Upper lobe of right lung (tissue), 1 donor: ENCODE results near the gene HBG1. TPM values are rescaled to one million over a fixed set of nuclear protein-coding genes. Genes with fewer than 3 reads are reported as not detected.

Source experiments
- ATAC-seq: fragments of 200-7000 bp; cut with Tn5 transposase; one replicate; pipeline ENCODE4 v1.9.1; 2020; ENCODE audit warnings: mild to moderate bottlenecking, moderate library complexity
- DNase-seq: peaks from one replicate; pipeline ENCODE4 v3.0.0-alpha.2; 2020
- H3K27ac ChIP-seq: fragments of 200-600 bp; one replicate; pipeline ENCODE4 v1.8.0; 2022
- H3K27me3 ChIP-seq: fragments of 200-600 bp; one replicate; pipeline ENCODE4 v1.8.0; 2022; ENCODE audit warnings: mild to moderate bottlenecking
- H3K36me3 ChIP-seq: fragments of 200-600 bp; one replicate; pipeline ENCODE4 v1.8.0; 2022
- H3K4me1 ChIP-seq: fragments of 200-600 bp; one replicate; pipeline ENCODE4 v1.8.0; 2022
- H3K4me3 ChIP-seq: fragments of 200-600 bp; one replicate; pipeline ENCODE4 v1.8.0; 2022; ENCODE audit warnings: mild to moderate bottlenecking
- H3K9me3 ChIP-seq: fragments of 200-600 bp; one replicate; pipeline ENCODE4 v1.8.0; 2022
- intact Hi-C: fragments of 100-400 bp; cut with DNase I; formaldehyde crosslinking; loops from one replicate; pipeline ENCODE4 v1.11.0; 2022
- total RNA-seq: library from RNA; stranded (reverse); fragmentation: NEBNext Ultra II Directional; extraction: Animal tissue kit (Norgen Biotek cat#: 25700); gene quantifications from one replicate; pipeline ENCODE4 v1.2.1, GENCODE V29; 2021
- TF ChIP-seq, protein P1 (sequence below): fragments of 200-600 bp; IDR thresholded peaks from one replicate; pipeline ENCODE4 v1.8.0; 2022; ENCODE audit warnings: antibody characterized with exemption
- donor health status: DM: no; HTN: yes; CAD: no; lungs with severe emphysema.

The HBG1 gene
- total RNA-seq, 1 donor from 2014 or later: not detected

GRCh38 chr11:5246772-5247471 is 2.7 kb downstream of the HBG1 start:
- no peak for DNase-seq
- H3K4me3 ChIP-seq: no peak overlapping the region
- no peak for ATAC-seq
- H3K27ac ChIP-seq: no peak overlapping the region
- TF ChIP-seq, protein P1, sequence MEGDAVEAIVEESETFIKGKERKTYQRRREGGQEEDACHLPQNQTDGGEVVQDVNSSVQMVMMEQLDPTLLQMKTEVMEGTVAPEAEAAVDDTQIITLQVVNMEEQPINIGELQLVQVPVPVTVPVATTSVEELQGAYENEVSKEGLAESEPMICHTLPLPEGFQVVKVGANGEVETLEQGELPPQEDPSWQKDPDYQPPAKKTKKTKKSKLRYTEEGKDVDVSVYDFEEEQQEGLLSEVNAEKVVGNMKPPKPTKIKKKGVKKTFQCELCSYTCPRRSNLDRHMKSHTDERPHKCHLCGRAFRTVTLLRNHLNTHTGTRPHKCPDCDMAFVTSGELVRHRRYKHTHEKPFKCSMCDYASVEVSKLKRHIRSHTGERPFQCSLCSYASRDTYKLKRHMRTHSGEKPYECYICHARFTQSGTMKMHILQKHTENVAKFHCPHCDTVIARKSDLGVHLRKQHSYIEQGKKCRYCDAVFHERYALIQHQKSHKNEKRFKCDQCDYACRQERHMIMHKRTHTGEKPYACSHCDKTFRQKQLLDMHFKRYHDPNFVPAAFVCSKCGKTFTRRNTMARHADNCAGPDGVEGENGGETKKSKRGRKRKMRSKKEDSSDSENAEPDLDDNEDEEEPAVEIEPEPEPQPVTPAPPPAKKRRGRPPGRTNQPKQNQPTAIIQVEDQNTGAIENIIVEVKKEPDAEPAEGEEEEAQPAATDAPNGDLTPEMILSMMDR: no peak
- H3K36me3 ChIP-seq: no peaks in the 10 kb centered on the region
- no peaks in the 10 kb centered on the region for H3K27me3 ChIP-seq
- intact Hi-C loops: no loop called here
- H3K9me3 ChIP-seq: no peaks in the 10 kb centered on the region
- no peaks in the 10 kb centered on the region for H3K4me1 ChIP-seq

DNA sequence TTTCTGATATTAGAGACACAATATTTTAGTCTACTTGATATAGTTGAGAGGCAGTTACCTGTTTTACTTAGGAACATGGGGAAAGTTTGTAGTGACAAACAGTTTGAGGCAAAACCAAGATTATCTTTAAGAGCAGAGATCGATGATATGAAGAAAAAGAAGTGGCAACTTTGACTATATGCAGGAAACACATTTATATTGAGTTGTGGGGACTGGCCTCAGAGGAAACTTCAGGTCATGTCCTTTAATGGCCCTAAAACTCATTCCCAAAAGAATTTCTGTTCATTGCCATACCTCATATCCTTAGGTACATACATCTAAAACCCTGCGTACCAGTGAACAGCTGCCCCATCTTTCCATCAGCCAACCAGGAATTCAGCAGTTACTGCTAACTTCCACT is 4.5 kb downstream of the HBG1 start:
- ATAC-seq (no peak), DNase-seq (no peak)
- intact Hi-C loops: no loop called here
- H3K36me3 ChIP-seq: no peaks in the 10 kb centered on the region
- no peak overlapping the region for H3K4me3 ChIP-seq
- no peaks in the 10 kb centered on the region for H3K27me3 ChIP-seq
- TF ChIP-seq, protein P1: no peak
- no peaks in the 10 kb centered on the region for H3K4me1 ChIP-seq
- no peaks in the 10 kb centered on the region for H3K9me3 ChIP-seq
- no peak overlapping the region for H3K27ac ChIP-seq

GRCh38 chr11:5243816-5244180 is 5.9 kb downstream of the HBG1 start:
- Histone ChIP-seq H3K27ac (no peak overlapping the region), H3K4me3 (no peak overlapping the region), H3K9me3 (no peaks in the 10 kb centered on the region), H3K4me1 (no peaks in the 10 kb centered on the region), H3K27me3 (no peaks in the 10 kb centered on the region), H3K36me3 (no peaks in the 10 kb centered on the region)
- ATAC-seq (no peak), DNase-seq (no peak)
- TF ChIP-seq, protein P1: no peak
- intact Hi-C loops: no loop called here

DNA sequence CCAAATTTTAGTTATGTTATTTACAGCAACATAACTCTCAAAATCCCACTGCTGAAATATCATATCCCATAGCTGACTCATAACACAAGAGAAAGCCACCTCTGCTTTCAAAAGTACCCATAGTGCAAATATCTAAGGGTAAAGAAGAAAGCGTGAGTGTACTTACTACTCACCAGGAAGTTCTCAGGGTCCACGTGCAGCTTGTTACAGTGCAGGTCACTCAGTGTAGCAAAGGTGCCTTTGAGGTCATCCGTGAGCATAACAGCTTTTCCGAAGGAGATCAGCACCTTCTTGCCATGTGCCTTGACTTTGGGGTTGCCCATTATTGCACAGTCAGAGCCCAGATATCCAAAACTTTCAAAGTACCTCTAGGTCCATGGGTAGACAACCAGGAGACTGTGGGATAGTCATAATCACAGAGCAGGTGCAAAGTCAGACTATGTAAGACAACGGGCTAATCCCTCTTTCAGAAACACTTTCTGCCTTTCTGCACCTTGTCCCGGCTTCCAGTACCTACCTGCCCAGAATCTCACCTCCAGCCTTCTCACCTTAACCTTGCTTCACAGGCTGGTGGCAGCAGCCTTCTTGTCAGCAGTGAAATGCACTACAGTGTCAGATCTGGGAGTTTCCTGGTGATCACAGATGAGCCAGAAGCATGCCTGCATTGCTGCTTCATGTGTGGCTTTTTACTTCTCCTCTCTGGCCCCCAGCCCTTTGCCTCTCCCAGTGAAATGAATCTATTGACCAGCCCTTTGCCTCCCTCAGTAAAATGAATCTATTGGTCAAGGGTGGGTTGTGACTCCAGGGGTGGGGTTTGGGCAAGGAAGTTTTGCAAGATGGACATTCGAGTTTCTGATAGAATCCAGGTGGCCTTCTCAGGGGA is 6.5 kb downstream of the HBG1 start:
- Histone ChIP-seq H3K27ac (no peak overlapping the region), H3K36me3 (no peaks in the 10 kb centered on the region), H3K4me1 (no peaks in the 10 kb centered on the region), H3K9me3 (no peaks in the 10 kb centered on the region), H3K4me3 (no peak overlapping the region), H3K27me3 (no peaks in the 10 kb centered on the region)
- ATAC-seq: no peak
- TF ChIP-seq, protein P1: no peak
- intact Hi-C loops: no loop called here
- no peak for DNase-seq

DNA sequence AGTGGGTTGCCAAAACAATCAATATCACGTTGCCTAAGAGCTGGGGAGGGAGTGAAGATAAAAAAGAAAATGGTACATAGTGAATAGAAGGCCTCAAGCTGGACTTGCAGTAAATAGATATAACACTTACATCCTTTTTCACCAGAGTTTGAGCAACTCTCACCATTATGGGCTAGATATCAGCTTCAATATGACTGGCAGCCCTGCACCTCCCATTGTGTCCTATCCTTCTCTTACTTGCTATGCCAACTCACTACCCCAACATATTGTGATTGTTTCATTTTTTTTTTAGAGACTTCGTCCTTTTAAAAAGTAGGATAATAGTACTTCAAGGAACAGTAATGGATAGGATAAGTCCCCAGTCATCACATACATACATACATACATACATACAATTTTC is 7.4 kb downstream of the HBG1 start:
- ATAC-seq: no peak
- H3K9me3 ChIP-seq: no peaks in the 10 kb centered on the region
- intact Hi-C loops: no loop called here
- no peaks in the 10 kb centered on the region for H3K36me3 ChIP-seq
- H3K27me3 ChIP-seq: no peaks in the 10 kb centered on the region
- H3K4me3 ChIP-seq: no peak overlapping the region
- DNase-seq: no peak
- no peaks in the 10 kb centered on the region for H3K4me1 ChIP-seq
- TF ChIP-seq, protein P1: no peak
- no peak overlapping the region for H3K27ac ChIP-seq
